ENCODE results near the gene MIPOL1.
A peak's percentile ranks its signal among the peaks of the same experiment; 100 is the strongest.
"Not testable (repeated sequence)": the region's sequence is repeated elsewhere in the genome, so short reads cannot be mapped to it uniquely, and the experiment has no call there.

MIPOL1 gene

GRCh38 chr14:37223947-37224474 is 26.3 kb downstream of the MIPOL1 start:
- no peak overlapping the region for H3K27ac ChIP-seq
- TF ChIP-seq, protein P1, sequence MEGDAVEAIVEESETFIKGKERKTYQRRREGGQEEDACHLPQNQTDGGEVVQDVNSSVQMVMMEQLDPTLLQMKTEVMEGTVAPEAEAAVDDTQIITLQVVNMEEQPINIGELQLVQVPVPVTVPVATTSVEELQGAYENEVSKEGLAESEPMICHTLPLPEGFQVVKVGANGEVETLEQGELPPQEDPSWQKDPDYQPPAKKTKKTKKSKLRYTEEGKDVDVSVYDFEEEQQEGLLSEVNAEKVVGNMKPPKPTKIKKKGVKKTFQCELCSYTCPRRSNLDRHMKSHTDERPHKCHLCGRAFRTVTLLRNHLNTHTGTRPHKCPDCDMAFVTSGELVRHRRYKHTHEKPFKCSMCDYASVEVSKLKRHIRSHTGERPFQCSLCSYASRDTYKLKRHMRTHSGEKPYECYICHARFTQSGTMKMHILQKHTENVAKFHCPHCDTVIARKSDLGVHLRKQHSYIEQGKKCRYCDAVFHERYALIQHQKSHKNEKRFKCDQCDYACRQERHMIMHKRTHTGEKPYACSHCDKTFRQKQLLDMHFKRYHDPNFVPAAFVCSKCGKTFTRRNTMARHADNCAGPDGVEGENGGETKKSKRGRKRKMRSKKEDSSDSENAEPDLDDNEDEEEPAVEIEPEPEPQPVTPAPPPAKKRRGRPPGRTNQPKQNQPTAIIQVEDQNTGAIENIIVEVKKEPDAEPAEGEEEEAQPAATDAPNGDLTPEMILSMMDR (conservative IDR thresholded peaks at IDR 0.05): no peak

DNA sequence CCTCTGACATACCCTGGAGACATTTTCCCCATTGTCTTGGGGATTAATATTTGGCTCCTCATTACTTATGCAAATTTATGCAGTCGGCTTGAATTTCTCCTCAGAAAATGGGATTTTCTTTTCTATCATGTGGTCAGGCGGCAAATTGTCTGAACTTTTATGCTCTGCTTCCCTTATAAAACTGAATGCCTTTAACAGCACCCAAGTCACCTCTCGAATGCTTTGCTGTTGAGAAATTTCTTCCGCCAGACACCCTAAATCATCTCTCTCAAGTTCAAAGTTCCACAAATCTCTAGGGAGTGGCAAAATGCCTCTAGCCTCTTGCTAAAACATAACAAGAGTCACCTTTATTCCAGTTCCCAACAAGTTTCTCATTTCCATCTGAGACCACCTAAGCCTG is 27.9 kb downstream of the MIPOL1 start:
- not testable (repeated sequence) for H3K27ac ChIP-seq

DNA sequence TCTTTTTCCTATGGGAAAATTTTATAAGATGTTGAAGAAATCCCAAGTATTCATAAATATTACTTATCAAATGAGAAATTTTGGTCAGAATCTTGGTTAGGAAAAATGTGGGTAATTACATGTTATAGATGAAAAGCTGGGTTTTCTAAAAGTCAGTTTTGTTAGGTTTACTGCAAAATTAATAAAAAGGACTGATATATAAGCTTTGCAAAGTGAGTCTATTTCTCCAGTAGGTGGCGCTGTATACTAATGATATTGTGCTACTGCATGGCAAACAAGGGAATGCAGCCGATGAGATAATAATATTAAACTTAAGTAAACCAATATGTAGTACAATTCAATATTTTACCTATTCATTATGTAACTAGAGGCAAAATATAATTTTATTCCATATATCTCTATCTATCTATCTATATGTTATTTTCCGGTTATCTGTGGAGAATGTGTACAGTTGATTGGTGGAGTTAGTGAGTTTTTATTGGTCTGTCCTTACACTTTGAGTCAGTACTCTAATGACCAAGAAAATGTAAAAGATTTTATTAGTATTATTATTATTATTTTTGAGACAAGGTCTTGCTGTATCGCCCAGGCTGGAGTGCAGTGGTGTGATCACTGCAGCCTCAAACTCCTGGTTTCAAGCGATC is 32.9 kb downstream of the MIPOL1 start:
- TF ChIP-seq, protein P1 (conservative IDR thresholded peaks at IDR 0.05): peak; percentile 84
- peak overlapping the region; percentile 7; the same call in 1 of the 2 replicates for H3K27ac ChIP-seq

DNA sequence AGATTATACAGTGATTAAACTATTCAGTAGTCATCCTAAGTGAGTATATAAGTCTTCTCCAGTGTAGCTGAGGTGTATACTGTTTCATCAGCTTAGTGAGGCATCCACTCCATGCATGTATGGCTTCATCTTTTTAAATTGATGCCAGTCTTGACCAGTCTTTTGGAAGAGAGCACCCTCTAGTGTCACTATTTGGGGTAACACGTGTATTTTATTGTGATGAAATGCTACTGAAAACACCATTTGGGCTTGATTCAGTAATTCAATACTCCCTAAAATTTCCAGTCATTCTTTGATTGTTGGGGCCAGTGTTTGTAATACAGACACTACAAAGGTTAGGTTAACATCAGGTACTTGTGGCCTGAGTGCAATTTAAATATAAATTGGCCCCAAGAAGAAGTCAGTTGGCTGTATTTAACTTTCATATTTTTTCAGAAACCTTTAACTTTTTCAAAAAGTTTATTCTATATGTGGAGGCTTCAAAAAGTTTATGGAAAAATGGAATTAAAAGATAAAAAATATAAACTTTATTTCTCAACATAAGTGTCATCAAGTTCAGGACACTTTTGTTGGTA is 35.3 kb downstream of the MIPOL1 start:
- TF ChIP-seq, protein P1 (conservative IDR thresholded peaks at IDR 0.05): peak; percentile 73
- no peak overlapping the region for H3K27ac ChIP-seq

DNA sequence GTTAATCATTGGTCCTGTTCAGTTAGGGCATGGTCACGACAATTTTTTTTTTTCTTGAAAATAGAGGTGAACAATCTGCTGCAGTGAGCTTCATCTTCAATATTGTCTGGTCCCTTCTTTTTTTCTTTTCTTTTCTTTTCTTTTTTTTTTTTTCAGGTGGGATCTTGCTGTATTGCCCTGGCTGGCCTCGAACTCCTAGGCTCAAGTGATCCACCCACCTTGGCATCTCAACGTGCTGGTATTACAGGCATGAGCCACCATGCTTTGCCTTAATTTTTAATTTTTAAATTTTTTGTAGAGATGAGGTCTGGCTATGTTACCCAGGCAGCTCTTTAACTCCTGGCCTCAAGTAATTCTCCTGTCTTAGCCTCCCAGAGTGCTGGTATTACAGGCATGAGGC is 36.5 kb downstream of the MIPOL1 start:
- TF ChIP-seq, protein P1 (conservative IDR thresholded peaks at IDR 0.05): no peak
- H3K27ac ChIP-seq: no peak overlapping the region

DNA sequence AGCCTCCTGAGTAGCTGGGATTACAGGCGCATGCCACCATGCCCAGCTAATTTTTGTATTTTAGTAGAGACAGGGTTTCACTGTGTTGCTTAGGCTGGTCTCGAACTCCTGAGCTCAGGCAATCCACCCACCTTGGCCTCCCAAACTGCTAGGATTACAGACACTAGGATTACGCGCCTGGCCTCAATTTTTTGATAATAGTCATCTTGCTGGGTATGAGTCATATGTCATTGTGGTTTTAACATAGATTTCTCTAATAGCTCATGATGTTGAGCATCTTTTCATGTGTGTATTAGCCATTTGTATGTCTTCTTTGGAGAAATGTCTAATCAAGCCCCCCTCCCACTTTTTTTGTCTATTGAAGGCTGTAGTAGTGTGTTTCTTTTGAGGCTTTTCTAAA is 38.3 kb downstream of the MIPOL1 start:
- H3K27ac ChIP-seq: not testable (repeated sequence)

DNA sequence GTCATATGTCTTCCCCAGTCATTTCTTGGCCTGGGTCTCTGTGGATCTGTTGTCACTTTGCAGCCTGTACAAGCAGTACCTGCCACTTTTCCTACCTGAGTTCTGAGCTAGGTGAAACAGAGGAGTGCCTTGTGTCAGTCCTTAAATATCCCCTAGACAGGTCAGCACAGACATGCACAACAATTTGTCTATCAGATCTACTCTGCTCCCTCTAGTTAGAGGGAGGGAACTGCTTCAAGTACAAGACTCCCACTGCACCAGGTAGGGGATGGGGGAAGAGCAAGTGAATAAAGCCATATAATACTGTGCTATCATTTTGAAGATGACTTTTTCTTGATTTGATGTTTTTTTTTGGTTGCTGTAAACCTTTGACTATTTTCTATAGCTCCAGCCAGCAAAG is 39.4 kb downstream of the MIPOL1 start:
- TF ChIP-seq, protein P1 (conservative IDR thresholded peaks at IDR 0.05): no peak

GRCh38 chr14:37237735-37238200 is 40.0 kb downstream of the MIPOL1 start:
- no peak overlapping the region for H3K27ac ChIP-seq

More for the DNA sequence above, 39.4 kb downstream of the MIPOL1 start:
- no peak overlapping the region for H3K27ac ChIP-seq

More at GRCh38 chr14:37237735-37238200, 40.0 kb downstream of the MIPOL1 start:
- TF ChIP-seq, protein P1 (conservative IDR thresholded peaks at IDR 0.05): no peak

Data from VCaP (cell line).